HG02610 (cell line): ENCODE measurements around the gene S100A16.
"Not testable (repeated sequence)": the region's sequence is repeated elsewhere in the genome, so short reads cannot be mapped to it uniquely, and the experiment has no call there.

Experiments used
- ATAC-seq: cut with Tn5 transposase; IDR thresholded peaks from one replicate; pipeline ENCODE4 v1.9.1; 2021; ENCODE audit warnings: mild to moderate bottlenecking, moderate library complexity; ENCODE audit not compliant: unreplicated experiment

S100A16 gene

GRCh38 chr1:153565529-153566374, 47.2 kb downstream of the S100A16 start, which contains the start of gene S100A2:
Gene S100A2, minus strand, starts transcription at chr1:153565844. Its CDS starts 1,967 bp downstream, at chr1:153563877.
- ATAC-seq = peak; percentile 58

GRCh38 chr1:153563991-153564390, 48.9 kb downstream of the S100A16 start:
- ATAC-seq = no peak

GRCh38 chr1:153563483-153563901, 49.4 kb downstream of the S100A16 start:
- no peak for ATAC-seq

- not testable (repeated sequence) for ATAC-seq
Observed at GRCh38 chr1:153562021-153562420, 50.9 kb downstream of the S100A16 start.

GRCh38 chr1:153561466-153561985, 51.4 kb downstream of the S100A16 start:
- no peak for ATAC-seq

GRCh38 chr1:153560771-153561465, 52.0 kb downstream of the S100A16 start:
- ATAC-seq = no peak

- no peak for ATAC-seq
Observed at GRCh38 chr1:153560241-153560640, 52.7 kb downstream of the S100A16 start.

GRCh38 chr1:153557877-153558276, 55.1 kb downstream of the S100A16 start:
- no peak for ATAC-seq
